Omental fat pad (tissue), 4 donors: ENCODE measurements around the gene PAQR5. TPM values are rescaled to one million over a fixed set of nuclear protein-coding genes. Genes with fewer than 3 reads are reported as not detected.

Experiments used
- ATAC-seq: fragments of 150-250 bp; one replicate; pipeline ENCODE4 v1.9.1; 2016; ENCODE audit warnings: mild to moderate bottlenecking, moderate library complexity; ENCODE audit not compliant: low FRiP score
- DNase-seq: peaks from one replicate; pipeline ENCODE4 v3.0.0-alpha.2; 2019; ENCODE audit warnings: low spot score
- CTCF ChIP-seq, 3 donors: fragments of 450-650 bp; IDR thresholded peaks; one replicate each; pipeline ENCODE4 v1.5.1; 2016 to 2017; ENCODE audit warnings: antibody characterized with exemption in 3 of 3, mild to moderate bottlenecking in 3 of 3, moderate library complexity in 2 of 3
- total RNA-seq, 4 donors: library from RNA; depleted of rRNA; stranded (reverse); fragments of >200 nt; gene quantifications; one replicate each; pipeline ENCODE4 v1.1.0, GENCODE V29; 2016

The PAQR5 gene
- total RNA-seq, 4 donors from 2014 or later: 0.47 to 11.9 (median 0.86) TPM

DNA sequence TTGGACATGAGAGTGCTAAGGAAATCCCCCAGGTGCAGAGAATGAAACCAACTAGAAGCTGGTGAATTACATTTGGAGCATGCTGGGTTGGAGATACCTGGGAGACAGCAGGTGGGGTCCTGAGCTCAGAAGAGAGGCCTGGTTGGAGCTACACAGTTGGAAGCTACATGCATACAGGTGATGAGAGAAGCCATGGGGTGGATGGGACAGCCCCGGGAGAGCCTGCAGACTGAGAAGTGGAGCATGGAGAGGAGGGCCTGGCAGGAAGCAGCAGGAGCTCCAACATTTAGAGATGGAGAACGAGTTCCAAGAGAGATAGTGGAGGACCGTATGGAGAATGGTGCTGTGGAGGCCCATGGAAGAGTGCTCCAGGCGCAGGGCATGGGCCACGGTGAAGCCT, 10.2 kb downstream of the PAQR5 start:
- ATAC-seq (no peak), DNase-seq (no peak)
- TF ChIP-seq CTCF (IDR thresholded peaks at IDR 0.05): no peak

- TF ChIP-seq CTCF (IDR thresholded peaks at IDR 0.05): no peak
- DNase-seq (no peak), ATAC-seq (no peak)
Measured at GRCh38 chr15:69311319-69311721, 12.6 kb downstream of the PAQR5 start.

DNA sequence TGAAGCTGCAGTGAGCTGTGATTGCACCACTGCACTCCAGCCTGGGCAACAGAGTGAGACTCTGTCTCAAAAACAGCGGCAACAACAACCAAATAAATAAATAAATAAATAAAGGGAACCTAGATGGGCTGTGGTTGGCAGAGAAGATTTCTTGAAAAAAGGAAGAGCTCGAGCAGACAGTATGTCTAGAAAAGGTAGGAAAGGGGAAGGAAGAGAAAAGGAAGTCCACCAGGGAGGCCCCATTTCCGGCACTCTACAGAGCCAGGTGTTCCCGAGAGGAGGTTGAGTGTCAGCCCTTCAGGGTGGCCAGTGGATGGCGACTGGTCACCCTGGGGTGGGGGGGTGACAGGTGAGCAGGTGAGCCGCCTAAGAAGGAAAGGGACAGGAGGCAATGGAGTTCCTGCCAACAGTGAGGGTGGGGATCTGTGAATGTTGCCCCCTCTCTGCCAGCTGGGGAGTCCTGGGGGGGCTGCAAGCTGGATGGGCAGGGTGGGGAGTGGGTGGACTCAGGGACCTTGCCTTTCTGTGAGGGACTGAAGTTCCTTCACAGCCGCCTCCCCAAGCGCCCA, 14.8 kb downstream of the PAQR5 start:
- ATAC-seq: no peak
- TF ChIP-seq CTCF (IDR thresholded peaks at IDR 0.05): no peak
- no peak for DNase-seq

GRCh38 chr15:69314131-69314530, 15.4 kb downstream of the PAQR5 start:
- no peak for DNase-seq
- TF ChIP-seq CTCF (IDR thresholded peaks at IDR 0.05): no peak
- no peak for ATAC-seq

DNA sequence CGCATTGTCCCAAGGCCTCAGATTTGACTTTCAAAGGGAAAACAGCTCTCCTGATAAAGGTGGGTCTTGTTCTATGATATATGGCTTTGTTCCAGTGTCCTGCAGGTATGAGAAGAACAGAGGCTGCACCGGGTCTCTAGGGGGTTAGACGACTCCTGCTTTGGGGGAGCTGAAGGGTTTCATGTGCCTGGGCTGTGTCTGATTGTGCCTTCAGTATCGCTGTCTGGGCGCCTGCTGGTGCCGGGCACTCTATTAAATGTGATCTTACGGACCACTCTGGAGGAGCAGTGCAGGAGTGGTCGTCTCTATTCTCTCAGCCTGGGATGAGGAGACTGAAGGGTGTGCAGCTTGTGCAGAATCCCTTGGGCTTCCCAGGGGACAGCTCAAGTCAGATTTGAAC, 16.0 kb downstream of the PAQR5 start:
- DNase-seq (no peak), ATAC-seq (no peak)
- no peak for TF ChIP-seq CTCF (IDR thresholded peaks at IDR 0.05)

DNA sequence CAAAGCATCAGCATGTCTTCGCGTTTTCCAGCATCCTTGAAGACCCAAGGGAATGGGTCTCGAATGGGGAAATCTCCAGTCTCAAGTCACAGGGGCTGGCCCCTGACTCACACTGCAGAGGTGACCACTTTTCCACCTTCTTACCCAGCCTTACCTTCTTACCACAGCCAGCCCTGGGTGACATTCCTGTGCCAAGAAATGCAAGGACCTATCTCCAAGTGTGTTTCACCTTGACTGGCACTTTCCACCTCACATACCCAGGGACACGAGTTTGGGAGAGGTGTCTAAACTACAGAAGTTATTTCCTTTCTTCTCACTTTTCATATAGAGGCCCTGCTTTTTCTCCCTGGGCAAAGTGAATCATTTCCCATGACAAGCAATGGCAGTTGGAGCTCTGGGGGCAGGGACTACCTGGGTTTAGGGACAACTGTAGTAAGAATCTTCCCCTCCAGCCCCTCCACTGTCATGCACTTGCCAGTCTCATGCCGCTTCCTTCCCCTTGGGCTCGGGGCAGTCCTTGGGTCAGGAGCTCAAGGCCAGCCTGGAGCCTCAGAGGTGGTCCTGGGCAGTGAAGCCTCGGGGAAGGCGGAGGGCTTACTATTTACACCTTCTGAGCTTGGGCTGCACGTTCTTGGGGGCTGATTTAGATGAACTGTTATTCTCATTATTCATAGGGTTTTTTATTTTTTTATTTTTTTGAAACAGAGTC, 16.8 kb downstream of the PAQR5 start:
- DNase-seq (no peak), ATAC-seq (no peak)

More for the DNA sequence above, 16.8 kb downstream of the PAQR5 start:
- no peak for TF ChIP-seq CTCF (IDR thresholded peaks at IDR 0.05)
